Measurements from ENCODE around the gene TLL2.
"Not testable (repeated sequence)": the region's sequence is repeated elsewhere in the genome, so short reads cannot be mapped to it uniquely, and the experiment has no call there.

The TLL2 gene

DNA sequence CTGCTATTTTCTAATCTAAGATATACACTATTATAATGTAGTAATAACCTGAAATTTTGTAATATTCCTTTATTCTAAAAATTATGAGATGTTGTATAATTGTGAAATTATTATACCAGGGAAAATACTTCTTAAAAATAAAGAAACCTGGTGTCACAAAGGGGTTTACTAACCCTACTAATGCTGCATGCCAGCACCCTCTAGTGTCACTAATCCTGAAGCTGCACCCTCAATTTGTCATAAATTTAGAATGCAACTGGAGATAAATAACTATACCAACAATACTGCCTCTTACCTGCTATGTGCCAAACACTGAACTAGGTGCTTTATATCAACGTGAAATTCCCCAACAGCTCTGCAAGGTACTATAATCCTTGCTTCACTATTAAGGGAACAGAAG, 42.3 kb upstream of the TLL2 start:
- H3K79me2 ChIP-seq (ENCODE audit: insufficient read depth, low read length): no peaks in the 10 kb centered on the region
- H3K9ac ChIP-seq (ENCODE audit: low read depth, low read length): no peak overlapping the region
- no peak overlapping the region for H3K4me2 ChIP-seq (ENCODE audit: insufficient read depth, low read length)
- ATAC-seq (ENCODE audit: insufficient read depth, low read depth) (no peak), DNase-seq (peak; percentile 16)
- TF ChIP-seq, protein P1, sequence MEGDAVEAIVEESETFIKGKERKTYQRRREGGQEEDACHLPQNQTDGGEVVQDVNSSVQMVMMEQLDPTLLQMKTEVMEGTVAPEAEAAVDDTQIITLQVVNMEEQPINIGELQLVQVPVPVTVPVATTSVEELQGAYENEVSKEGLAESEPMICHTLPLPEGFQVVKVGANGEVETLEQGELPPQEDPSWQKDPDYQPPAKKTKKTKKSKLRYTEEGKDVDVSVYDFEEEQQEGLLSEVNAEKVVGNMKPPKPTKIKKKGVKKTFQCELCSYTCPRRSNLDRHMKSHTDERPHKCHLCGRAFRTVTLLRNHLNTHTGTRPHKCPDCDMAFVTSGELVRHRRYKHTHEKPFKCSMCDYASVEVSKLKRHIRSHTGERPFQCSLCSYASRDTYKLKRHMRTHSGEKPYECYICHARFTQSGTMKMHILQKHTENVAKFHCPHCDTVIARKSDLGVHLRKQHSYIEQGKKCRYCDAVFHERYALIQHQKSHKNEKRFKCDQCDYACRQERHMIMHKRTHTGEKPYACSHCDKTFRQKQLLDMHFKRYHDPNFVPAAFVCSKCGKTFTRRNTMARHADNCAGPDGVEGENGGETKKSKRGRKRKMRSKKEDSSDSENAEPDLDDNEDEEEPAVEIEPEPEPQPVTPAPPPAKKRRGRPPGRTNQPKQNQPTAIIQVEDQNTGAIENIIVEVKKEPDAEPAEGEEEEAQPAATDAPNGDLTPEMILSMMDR (IDR thresholded peaks at IDR 0.05; ENCODE audit: borderline replicate concordance, extremely low read depth, low read length, poor library complexity, severe bottlenecking): peak; percentile 65
- TF ChIP-seq EZH2 (IDR thresholded peaks at IDR 0.05; ENCODE audit: borderline replicate concordance, low read depth, low read length, severe bottlenecking): no peak
- H3K4me3 ChIP-seq (ENCODE audit: low read depth in 1 of 2, low read length in 2 of 2): no peak overlapping the region
- H3K36me3 ChIP-seq (ENCODE audit: insufficient read depth, low read length): peaks cover 87% of the 10 kb centered on the region
- no peaks in the 10 kb centered on the region for H3K9me3 ChIP-seq (ENCODE audit: insufficient read depth, low read length, severe bottlenecking)
- no peak overlapping the region for H3K27ac ChIP-seq (ENCODE audit: low read length)
- H3K27me3 ChIP-seq (ENCODE audit: insufficient read depth, low read length, poor library complexity): no peaks in the 10 kb centered on the region
- H3K4me1 ChIP-seq (ENCODE audit: insufficient read depth, low read length): no peaks in the 10 kb centered on the region
- no peak overlapping the region for H2AFZ ChIP-seq (ENCODE audit: low read depth, low read length)
- H4K20me1 ChIP-seq (ENCODE audit: insufficient read depth, low read length): peaks cover 10% of the 10 kb centered on the region; the same call in 1 of the 2 replicates

DNA sequence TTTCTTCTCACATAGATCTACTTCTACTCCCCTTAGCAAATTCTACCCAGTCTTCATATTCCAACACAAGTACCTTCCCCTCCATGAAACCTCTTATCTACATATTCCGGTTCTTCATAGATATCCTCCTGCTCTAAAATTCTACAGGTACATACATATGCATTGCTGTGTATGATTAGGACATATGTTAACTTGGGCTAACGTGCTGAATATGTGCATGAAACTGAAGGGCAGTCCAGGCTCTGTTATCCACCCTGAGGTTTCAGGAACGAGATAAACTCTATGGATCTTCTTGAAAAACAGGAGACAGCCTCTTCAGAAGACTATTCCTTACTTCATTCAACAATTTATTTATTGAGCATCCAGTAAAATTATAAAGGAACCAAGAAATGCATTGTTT, 41.6 kb upstream of the TLL2 start:
- H4K20me1 ChIP-seq (ENCODE audit: insufficient read depth, low read length): peaks cover 10% of the 10 kb centered on the region; the same call in 1 of the 2 replicates
- TF ChIP-seq, protein P1 (IDR thresholded peaks at IDR 0.05; ENCODE audit: borderline replicate concordance, extremely low read depth, low read length, poor library complexity, severe bottlenecking): no peak
- TF ChIP-seq EZH2 (IDR thresholded peaks at IDR 0.05; ENCODE audit: borderline replicate concordance, low read depth, low read length, severe bottlenecking): no peak
- H3K4me2 ChIP-seq (ENCODE audit: insufficient read depth, low read length): no peak overlapping the region
- no peaks in the 10 kb centered on the region for H3K4me1 ChIP-seq (ENCODE audit: insufficient read depth, low read length)
- DNase-seq (no peak), ATAC-seq (ENCODE audit: insufficient read depth, low read depth) (no peak)
- H3K9ac ChIP-seq (ENCODE audit: low read depth, low read length): no peak overlapping the region
- peaks cover 87% of the 10 kb centered on the region for H3K36me3 ChIP-seq (ENCODE audit: insufficient read depth, low read length)
- no peak overlapping the region for H3K4me3 ChIP-seq (ENCODE audit: low read depth in 1 of 2, low read length in 2 of 2)
- no peaks in the 10 kb centered on the region for H3K79me2 ChIP-seq (ENCODE audit: insufficient read depth, low read length)
- H3K27me3 ChIP-seq (ENCODE audit: insufficient read depth, low read length, poor library complexity): no peaks in the 10 kb centered on the region
- H2AFZ ChIP-seq (ENCODE audit: low read depth, low read length): no peak overlapping the region
- H3K27ac ChIP-seq (ENCODE audit: low read length): no peak overlapping the region
- H3K9me3 ChIP-seq (ENCODE audit: insufficient read depth, low read length, severe bottlenecking): no peaks in the 10 kb centered on the region

DNA sequence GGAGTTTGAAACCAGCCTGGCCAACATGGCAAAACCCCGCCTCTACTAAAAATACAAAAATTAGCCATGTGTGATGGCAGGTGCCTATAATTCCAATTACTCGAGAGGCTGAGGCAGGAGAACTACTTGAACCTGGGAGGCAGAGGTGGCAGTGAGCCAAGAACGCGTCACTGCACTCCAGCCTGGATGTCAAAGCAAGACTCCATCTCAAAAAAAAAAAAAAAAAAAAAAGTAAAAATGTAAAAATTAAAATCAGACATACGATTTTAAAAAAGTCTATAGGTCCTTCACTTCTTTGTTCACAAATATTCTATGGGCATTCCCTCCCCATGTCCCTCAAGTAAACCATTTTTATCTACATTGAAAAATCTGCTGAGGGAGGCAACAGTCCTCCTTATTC, 34.9 kb upstream of the TLL2 start:
- H3K4me2 ChIP-seq (ENCODE audit: insufficient read depth, low read length): no peak overlapping the region
- no peak overlapping the region for H3K27ac ChIP-seq (ENCODE audit: low read length)
- H3K4me1 ChIP-seq (ENCODE audit: insufficient read depth, low read length): no peaks in the 10 kb centered on the region
- no peaks in the 10 kb centered on the region for H3K9me3 ChIP-seq (ENCODE audit: insufficient read depth, low read length, severe bottlenecking)
- DNase-seq: no peak
- peaks cover 93% of the 10 kb centered on the region for H3K36me3 ChIP-seq (ENCODE audit: insufficient read depth, low read length)
- no peak overlapping the region for H2AFZ ChIP-seq (ENCODE audit: low read depth, low read length)
- no peak for ATAC-seq (ENCODE audit: insufficient read depth, low read depth)
- no peaks in the 10 kb centered on the region for H3K27me3 ChIP-seq (ENCODE audit: insufficient read depth, low read length, poor library complexity)
- H4K20me1 ChIP-seq (ENCODE audit: insufficient read depth, low read length): no peaks in the 10 kb centered on the region; the same call in 1 of the 2 replicates
- TF ChIP-seq, protein P1 (IDR thresholded peaks at IDR 0.05; ENCODE audit: borderline replicate concordance, extremely low read depth, low read length, poor library complexity, severe bottlenecking): no peak
- TF ChIP-seq EZH2 (IDR thresholded peaks at IDR 0.05; ENCODE audit: borderline replicate concordance, low read depth, low read length, severe bottlenecking): no peak
- H3K4me3 ChIP-seq (ENCODE audit: low read depth in 1 of 2, low read length in 2 of 2): no peak overlapping the region
- no peak overlapping the region for H3K9ac ChIP-seq (ENCODE audit: low read depth, low read length)
- H3K79me2 ChIP-seq (ENCODE audit: insufficient read depth, low read length): no peaks in the 10 kb centered on the region

- H3K27me3 ChIP-seq (ENCODE audit: insufficient read depth, low read length, poor library complexity); H3K4me1 ChIP-seq (ENCODE audit: insufficient read depth, low read length); ATAC-seq (ENCODE audit: insufficient read depth, low read depth); H4K20me1 ChIP-seq (ENCODE audit: insufficient read depth, low read length); H3K27ac ChIP-seq (ENCODE audit: low read length); DNase-seq; H3K9ac ChIP-seq (ENCODE audit: low read depth, low read length); H2AFZ ChIP-seq (ENCODE audit: low read depth, low read length); H3K4me2 ChIP-seq (ENCODE audit: insufficient read depth, low read length); H3K4me3 ChIP-seq (ENCODE audit: low read depth in 1 of 2, low read length in 2 of 2); H3K79me2 ChIP-seq (ENCODE audit: insufficient read depth, low read length); H3K9me3 ChIP-seq (ENCODE audit: insufficient read depth, low read length, severe bottlenecking): not testable (repeated sequence)
- peaks cover 88% of the 10 kb centered on the region for H3K36me3 ChIP-seq (ENCODE audit: insufficient read depth, low read length)
These were observed 31.8 kb upstream of the TLL2 start for GRCh38 chr10:96545558-96545957.
